NCI-H2081 treated with DMSO at 0.1 percent for 48 hours (cell line): Measurements from ENCODE around the gene INPP5A.

Source experiments
- DNase-seq: peaks from one replicate; lab custom pipeline; 2025; lab: John Stamatoyannopoulos, UW

Gene INPP5A

GRCh38 chr10:132745511-132745910, 207.9 kb downstream of the INPP5A start:
- DNase-seq, result no peak

DNA sequence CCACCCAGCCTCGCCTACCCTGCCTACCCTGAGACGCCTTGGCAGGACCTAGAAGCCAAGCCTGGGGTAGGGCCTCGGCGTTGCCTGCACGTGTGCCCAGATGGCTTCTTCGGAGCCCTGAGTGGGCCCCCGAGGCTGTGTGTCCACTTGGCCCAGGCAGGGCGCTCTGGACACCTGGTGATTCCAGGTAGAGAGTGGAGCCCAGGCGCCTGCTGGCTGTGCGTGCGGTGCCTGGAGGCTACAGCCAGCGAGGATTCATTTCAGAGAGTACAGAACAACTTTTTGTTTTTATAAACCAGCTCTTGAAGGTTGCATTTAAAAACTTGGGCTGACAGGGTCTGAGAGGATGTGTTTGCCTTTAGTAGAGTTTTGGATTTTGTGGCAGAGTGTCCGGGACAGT, 208.4 kb downstream of the INPP5A start:
- DNase-seq, result no peak

GRCh38 chr10:132746386-132746785, 208.8 kb downstream of the INPP5A start:
- no peak for DNase-seq

- no peak for DNase-seq
These were observed 209.4 kb downstream of the INPP5A start for GRCh38 chr10:132746801-132747625.

DNA sequence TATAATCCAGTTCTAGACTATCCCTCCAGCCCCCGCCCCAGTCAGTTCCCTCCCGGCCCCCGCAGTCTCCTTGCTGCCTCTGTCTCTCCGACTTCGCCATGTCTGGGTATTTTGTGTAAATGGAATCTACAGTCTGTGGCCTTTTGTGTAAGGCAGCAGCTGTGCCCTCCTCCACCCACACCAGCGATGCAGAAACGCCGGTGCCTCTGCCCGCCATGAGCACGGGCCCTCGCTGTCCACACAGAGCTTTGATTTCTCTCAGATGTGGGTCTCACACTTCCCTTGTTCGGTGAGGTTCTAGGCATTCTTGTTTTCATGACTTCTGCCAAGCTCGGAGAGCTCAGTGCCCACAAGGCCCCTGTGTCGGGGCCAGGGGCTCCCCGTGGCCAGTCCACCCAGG, 210.5 kb downstream of the INPP5A start:
- no peak for DNase-seq

- DNase-seq, result no peak
These were observed 211.2 kb downstream of the INPP5A start for GRCh38 chr10:132748545-132749370.

GRCh38 chr10:132749371-132749795, 211.8 kb downstream of the INPP5A start:
- DNase-seq, result no peak

DNA sequence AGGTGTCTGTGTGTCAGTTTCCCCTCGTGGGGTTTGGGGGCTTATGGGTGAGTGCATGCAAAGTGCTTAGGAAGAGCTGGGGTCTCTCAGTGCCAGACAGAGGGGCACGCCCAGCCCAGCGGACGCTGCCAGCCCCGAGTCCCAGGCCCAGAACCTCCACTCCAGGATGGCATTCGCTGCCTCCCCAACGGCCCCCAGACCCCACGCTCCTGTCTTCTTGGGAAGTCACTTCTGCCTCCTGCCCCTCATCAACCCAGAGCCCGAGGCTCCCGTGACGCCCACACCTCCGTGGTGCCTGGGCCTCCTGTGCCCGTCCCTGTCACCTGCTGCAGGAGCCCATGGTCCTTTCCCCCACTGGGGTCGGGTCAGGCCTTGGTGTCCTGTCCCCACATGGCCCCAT, 213.3 kb downstream of the INPP5A start:
- no peak for DNase-seq

DNA sequence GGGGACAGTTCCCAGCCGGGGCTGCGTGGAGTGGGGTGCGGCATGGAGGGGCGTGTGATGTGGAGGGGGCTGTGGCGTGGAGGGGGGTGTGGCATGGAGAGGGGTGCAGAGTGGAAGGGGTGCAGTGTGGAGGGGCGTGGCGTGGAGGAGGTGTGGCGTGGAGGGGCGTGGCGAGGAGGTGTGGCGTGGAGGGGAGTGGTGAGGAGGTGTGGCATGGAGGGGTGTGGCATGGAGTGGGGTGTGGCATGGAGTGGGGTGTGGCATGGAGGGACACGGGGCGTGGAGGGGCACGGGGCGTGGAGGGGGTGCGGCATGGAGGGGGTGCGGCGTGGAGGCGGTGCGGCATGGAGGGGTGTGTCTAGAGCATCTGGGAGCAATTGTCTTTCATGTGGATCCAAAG, 214.8 kb downstream of the INPP5A start:
- no peak for DNase-seq

DNA sequence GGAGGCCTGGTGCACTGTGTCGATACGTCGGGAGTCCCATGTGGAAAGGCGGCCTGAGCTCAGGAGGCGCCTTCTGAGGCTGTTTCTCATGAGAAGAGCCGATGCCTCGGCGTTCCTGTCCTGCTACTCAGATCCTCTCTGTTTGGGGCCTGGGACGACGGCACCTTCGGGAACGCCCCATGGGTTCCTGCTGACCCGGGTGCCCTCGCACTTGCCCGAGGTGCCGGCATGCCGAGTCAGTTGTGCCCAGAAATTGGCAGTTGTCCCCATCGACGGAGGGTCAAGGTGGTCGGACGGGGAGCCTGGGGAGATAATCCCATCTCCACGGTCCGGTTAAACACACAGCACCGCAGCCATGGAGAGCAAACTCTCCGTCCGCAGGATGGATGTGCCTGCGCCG, 215.4 kb downstream of the INPP5A start:
- no peak for DNase-seq

DNA sequence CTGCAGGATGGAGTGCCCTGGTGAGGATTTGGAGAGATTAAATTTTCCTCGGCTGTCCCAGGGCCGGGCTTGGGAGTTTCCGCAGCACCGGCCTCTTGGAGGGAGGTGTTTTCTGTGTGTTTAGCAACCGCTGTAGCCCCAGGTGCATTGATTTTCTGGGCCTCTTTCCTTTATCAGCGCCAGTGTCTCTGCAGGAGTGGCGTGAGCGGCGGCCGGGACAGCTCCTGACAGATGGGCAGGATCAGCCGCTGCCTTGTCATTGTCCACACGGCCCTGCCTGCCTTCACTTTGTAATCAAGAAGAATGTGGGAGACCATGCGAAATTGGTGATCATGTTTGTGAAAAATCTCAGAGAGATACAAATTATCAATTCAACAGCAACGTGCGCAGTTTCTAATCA, 216.0 kb downstream of the INPP5A start:
- DNase-seq, result no peak

DNA sequence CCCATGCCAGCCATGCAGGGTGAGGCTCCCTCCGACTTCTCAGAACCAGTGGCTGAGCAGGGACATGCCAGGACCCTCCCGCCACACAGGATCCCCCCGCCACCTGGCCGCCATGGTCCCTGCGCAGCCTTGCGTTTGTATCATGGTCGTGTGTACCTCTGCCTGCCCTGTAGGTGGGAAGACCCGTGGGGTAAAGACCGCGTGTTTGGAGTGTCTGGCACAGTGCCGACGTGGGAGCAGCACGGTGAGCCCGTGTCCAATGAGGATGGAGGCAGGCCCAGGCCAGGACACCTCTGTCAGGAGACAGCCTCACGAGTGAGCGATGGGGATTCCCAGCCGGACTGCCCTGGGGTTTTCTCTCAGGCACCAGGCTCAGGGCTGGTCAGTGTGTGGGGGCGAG, 216.5 kb downstream of the INPP5A start:
- no peak for DNase-seq

- no peak for DNase-seq
These were observed 217.7 kb downstream of the INPP5A start for GRCh38 chr10:132755166-132755711.

DNA sequence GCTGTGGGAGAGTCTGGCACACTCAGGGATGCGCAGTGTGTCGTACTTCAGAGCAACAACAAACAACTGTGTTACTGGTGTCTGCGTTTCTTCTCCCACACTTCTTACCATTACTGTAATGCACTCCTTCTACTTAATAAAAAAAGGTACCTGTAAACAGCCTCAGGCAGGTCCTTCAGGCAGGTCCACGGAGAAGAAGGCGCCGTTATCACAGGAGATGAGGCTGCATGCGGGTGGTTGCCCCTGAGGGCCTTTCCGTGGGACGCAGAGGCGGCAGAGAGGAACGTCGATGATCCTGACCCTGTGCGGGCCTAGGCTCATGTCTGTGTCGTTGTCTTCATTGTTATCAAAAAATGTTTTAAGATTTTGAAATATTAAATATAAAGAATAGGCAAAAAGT, 219.0 kb downstream of the INPP5A start:
- DNase-seq, result no peak

DNA sequence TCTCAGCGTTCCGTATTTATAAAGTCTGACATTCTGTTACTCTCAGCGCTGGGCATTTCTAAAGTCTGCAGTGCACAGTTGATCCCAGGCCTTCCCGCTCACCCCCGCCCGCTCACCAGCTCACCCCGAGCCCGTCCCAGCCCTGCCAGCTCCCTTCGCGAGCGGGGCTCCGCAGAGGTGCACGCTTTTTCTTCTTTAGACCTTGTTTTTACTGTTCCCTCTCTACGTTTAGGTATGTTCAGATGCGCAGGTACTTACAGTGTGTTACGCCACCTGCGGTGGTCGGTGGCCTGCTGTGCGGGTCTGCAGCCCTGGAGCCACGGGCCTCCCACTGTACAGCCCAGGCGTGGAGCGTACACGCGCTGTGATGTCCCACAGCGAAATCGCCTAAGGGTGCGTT, 219.6 kb downstream of the INPP5A start:
- no peak for DNase-seq

GRCh38 chr10:132758865-132759264, 221.3 kb downstream of the INPP5A start:
- no peak for DNase-seq

DNA sequence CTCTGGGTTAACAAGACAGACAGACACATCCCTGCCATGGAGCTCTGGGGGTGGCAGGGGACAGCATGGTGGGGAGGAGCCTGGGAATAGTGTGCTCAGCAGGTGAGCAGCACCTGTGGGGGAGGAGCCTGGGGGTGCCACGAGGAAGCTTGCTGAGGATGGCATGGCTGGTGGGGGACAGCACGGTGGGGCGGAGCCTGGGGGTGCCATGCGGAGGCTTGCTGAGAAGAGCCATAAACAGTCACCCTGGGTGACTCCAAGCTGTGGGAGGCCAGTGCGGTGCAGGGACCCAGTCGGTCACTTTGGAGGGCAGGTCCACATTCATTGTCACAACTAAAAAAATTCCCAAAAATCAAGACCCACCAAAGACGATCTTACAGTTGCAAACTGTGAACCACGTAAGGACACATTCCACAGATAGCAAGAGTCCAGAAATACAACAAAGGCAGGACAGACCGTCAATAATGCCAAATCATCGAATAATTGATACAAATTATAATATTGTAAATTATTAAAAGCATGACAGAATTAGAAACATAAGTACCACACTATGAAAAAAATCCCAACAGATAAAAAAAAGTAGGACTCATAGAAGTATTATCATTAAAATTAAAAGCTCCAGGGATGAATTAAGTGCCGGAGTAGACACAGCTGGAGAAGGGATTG, 223.9 kb downstream of the INPP5A start:
- DNase-seq, result no peak

DNA sequence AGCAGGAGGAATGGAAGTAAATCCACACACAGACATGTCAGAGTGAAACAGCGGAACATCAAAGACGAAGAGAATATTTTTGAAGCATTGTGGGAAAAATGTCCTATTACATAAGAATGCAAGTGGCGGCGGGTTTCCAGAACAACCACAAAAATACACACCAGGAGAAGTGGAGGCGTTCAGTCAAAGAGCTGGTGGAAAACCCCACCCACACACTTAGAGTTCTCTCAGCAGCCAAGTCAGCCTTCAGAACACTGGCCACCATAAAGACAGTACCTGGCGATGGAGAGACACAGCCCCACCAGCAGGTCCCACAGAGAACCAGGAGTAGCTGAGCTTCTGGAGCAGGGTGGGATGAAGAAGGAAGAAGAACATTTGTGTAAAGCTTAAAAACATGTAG, 224.7 kb downstream of the INPP5A start:
- no peak for DNase-seq

DNA sequence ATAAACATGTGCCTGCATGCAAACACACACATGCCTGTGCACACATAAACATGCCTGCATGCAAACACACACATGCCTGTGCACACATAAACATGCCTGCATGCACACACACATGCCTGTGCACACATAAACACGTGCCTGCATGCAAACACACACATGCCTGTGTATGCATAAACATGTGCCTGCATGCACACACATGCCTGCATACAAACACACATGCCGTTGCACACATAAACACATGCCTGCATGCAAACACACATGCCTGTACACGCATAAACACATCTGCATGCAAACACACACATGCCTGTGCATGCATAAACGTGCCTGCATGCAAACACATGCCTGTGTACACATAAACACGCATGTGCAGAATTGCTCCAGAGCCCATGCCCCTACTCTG, 226.0 kb downstream of the INPP5A start:
- DNase-seq, result no peak

- no peak for DNase-seq
These were observed 226.5 kb downstream of the INPP5A start for GRCh38 chr10:132764108-132764507.

DNA sequence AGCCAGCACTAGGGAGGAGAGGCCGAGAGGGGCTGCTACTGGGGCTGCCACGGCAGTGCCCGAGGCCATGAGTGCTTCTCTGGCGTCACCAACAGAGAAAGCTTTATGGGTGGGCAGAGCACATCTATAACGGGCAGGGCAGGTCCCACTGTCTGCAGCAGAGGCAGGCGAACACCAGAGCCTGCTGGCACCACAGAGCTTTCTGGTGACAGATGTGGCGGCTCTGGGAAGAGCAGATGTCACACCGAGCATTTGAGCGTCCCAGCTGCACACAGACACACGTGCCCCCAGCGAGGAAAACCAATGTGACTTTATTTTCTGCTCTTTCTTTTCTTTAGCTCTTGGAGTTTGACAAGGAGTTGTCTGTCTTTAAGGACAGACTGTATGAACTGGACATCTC, 227.8 kb downstream of the INPP5A start:
- DNase-seq, result no peak

GRCh38 chr10:132766291-132766690, 228.7 kb downstream of the INPP5A start:
- DNase-seq, result no peak
